ENCODE data around the gene OR4S2.

Gene OR4S2, protein sequence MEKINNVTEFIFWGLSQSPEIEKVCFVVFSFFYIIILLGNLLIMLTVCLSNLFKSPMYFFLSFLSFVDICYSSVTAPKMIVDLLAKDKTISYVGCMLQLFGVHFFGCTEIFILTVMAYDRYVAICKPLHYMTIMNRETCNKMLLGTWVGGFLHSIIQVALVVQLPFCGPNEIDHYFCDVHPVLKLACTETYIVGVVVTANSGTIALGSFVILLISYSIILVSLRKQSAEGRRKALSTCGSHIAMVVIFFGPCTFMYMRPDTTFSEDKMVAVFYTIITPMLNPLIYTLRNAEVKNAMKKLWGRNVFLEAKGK

GRCh38 chr11:55648027-55648426 lies at the start of gene OR4S2:
TSS of gene OR4S2 (plus strand) at chr11:55648327. CDS start at chr11:55650904, 2,577 bp downstream.
- DNase-seq, result no peak

- DNase-seq, result no peak
These were observed 40.6 kb upstream of the OR4S2 start, which contains the start of gene OR4C11 for GRCh38 chr11:55607545-55607944. TSS of gene OR4C11 (minus strand) at chr11:55607645. CDS start at chr11:55604373, 3,272 bp downstream.

- no peak for DNase-seq
These were observed 23.6 kb upstream of the OR4S2 start for GRCh38 chr11:55624531-55624930.

DNA sequence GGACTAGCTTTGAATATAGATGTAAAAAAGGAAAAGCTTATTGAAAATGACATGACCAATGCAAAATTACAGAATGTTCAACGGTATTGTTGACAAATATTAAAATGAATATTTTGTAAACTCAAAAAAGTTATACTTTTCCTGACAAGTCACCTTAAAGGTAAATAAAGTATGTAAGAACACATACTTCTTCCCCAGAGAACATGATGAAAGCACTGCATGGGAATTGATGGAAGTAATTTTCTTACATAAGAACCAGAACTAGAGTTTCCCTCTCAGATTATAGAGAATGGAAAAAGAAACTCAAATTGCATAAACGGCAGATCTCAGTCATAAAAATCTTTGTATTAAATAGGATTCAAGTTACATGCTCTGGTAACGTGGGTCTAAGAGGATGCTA lies 13.3 kb upstream of the OR4S2 start, which contains the start of gene OR4P4:
OR4P4 (plus strand) TSS at position 301 of the 400 bp plus-strand sequence.
- no peak for DNase-seq

- no peak for DNase-seq
These were observed 4.4 kb downstream of the OR4S2 start for GRCh38 chr11:55652560-55652959.

GRCh38 chr11:55655096-55655495 lies 7.0 kb downstream of the OR4S2 start:
- DNase-seq, result no peak

- DNase-seq, result no peak
These were observed 10.0 kb downstream of the OR4S2 start for GRCh38 chr11:55658031-55658573.

GRCh38 chr11:55658608-55659007 lies 10.5 kb downstream of the OR4S2 start:
- no peak for DNase-seq

DNA sequence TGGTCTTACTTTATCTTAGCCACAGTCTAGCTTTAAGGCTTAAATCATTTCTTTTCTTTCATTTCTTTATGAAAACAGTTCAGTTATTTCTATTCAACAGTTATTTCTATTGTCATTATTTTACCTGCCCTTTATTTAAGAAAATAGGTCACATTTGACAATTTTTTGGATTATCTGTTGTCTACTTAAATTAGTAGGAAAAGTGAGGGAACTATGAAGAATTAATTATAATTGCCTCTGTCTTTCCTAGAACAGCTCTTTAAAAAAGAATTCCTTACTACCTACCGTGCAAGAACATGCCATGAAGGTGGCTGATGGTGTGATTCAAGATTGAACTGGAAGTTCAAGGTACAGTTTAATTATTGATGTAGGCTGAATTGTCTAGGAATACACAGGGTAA lies 13.8 kb downstream of the OR4S2 start, which contains the start of gene OR4C6:
OR4C6 (plus strand) TSS at position 301 of the 400 bp plus-strand sequence. CDS start 2,966 bp downstream, outside the sequence.
- no peak for DNase-seq

DNA sequence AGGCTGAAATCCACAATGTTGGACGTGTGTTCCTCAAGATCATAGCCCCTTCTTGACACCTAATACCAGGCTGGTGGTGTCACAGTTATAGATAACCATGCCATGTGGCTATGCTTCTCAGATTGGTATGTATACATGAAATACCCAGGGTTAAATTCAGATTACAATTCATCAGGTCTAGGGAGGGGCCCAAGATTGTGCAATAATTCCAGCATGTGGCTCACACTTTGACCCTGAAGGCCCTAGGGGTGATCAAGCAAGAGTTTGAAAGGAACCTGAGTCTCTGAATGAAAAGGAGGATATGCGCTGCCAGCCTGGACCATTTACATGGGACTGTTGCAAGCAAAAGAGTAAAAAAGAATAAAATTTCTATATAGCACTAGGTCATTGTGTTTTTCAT lies 21.2 kb downstream of the OR4S2 start:
- no peak for DNase-seq

DNA sequence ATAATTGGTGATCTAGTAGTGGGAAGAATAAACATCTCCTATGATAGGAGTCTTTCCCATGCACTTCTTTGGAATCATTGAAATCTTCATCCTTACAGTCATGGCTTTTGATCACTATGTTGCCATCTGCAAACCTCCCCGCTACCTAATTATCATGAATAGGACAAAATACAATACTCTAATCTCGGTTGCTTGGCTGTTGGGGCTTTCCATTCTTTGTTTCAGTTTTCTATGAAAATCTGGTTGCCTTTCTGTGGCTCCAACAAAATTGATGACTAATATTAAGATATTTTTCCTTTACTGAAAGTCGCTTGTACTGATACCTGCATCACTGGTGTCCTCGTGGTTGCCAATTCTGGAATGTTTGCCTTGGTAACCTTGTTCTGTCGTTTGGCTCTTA lies 25.7 kb downstream of the OR4S2 start:
- DNase-seq, result no peak

- DNase-seq, result no peak
These were observed 49.7 kb downstream of the OR4S2 start for GRCh38 chr11:55697817-55698216.

DNA sequence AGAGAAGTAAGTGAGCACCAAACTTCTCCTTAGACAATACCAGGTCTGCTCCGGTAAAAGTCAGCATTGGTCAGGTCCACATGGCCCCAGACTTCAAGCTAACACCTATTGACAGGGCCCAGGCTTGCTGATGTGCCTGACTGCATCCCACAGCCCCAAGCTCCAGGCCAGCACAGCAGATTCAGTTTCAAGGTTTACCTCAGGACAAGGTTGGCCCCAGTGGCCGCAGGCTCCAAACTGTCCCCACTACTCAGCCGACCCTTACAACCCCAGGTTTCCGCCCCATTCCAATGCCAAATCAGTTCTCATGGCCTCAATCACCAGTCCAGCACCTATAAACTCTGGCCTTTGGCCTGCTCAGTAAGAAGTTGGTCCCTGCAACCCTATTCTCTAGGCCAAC lies 53.3 kb downstream of the OR4S2 start:
- DNase-seq, result no peak
